Skeletal muscle tissue (tissue), 4 donors: Measurements from ENCODE around the gene ECT2L. TPM values are rescaled to one million over a fixed set of nuclear protein-coding genes. Genes with fewer than 3 reads are reported as not detected.
A peak's percentile ranks its signal among the peaks of the same experiment; 100 is the strongest.

Experiments
- H3K27ac ChIP-seq: one replicate; pipeline ENCODE4 v1.7.0; 2013; ENCODE audit warnings: mild to moderate bottlenecking, low read depth, low read length, inconsistent platforms
- H3K27me3 ChIP-seq, 3 donors: one replicate each; pipeline ENCODE4 v1.7.0; 2013; ENCODE audit warnings: low read length in 3 of 3; ENCODE audit not compliant: control insufficient read depth in 3 of 3, insufficient read depth in 3 of 3
- H3K36me3 ChIP-seq, 3 donors: one replicate each; pipeline ENCODE4 v1.7.0; 2013; ENCODE audit warnings: low read length in 3 of 3; ENCODE audit not compliant: control insufficient read depth in 3 of 3, insufficient read depth in 3 of 3
- H3K4me1 ChIP-seq, 3 donors: one replicate each; pipeline ENCODE4 v1.7.0; 2013; ENCODE audit warnings: low read length in 3 of 3, mild to moderate bottlenecking in 3 of 3; ENCODE audit not compliant: control insufficient read depth in 3 of 3, insufficient read depth in 3 of 3
- H3K4me3 ChIP-seq, 3 donors: one replicate each; pipeline ENCODE4 v1.7.0; 2013; ENCODE audit warnings: low read length in 3 of 3
- H3K9ac ChIP-seq, 3 donors: one replicate each; pipeline ENCODE4 v1.7.0; 2013; ENCODE audit warnings: low read length in 3 of 3, mild to moderate bottlenecking in 3 of 3, moderate library complexity in 2 of 3, low read depth in 1 of 3
- H3K9me3 ChIP-seq, 3 donors: one replicate each; pipeline ENCODE4 v1.7.0; 2013; ENCODE audit warnings: low read length in 3 of 3; ENCODE audit not compliant: control insufficient read depth in 3 of 3
- total RNA-seq: library from RNA; depleted of rRNA; stranded (reverse); fragments of >200 nt; gene quantifications from one replicate; pipeline ENCODE4 v1.2.3, GENCODE V29; 2014
- donor health status: Osteomylitis.

The ECT2L gene
- under 0.01 TPM for total RNA-seq

GRCh38 chr6:138795809-138796603 lies at the start of gene ECT2L:
Gene ECT2L, plus strand, starts transcription at chr6:138796087. Its CDS starts 17,188 bp downstream, at chr6:138813275.
- Histone ChIP-seq H3K9me3 (no peaks in the 10 kb centered on the region), H3K36me3 (peaks cover 0 to 13% (median 10%) of the 10 kb centered on the region in 3 donors), H3K4me3 (peak within 1 kb of the TSS in 2 of 3 donors; percentile 41 to 48), H3K27me3 (no peaks in the 10 kb centered on the region), H3K27ac (peak within 1 kb of the TSS; percentile 0), H3K9ac (peak within 1 kb of the TSS; percentile 46 to 63 (median 58)), H3K4me1 (no peaks in the 10 kb centered on the region)

- no peaks in the 10 kb centered on the region for H3K4me1 ChIP-seq
- H3K36me3 ChIP-seq = no peaks in the 10 kb centered on the region
- no peak overlapping the region for H3K9ac ChIP-seq
Observed at GRCh38 chr6:138752017-138752416, 43.9 kb upstream of the ECT2L start.

GRCh38 chr6:138757136-138757535 lies 38.8 kb upstream of the ECT2L start:
- Histone ChIP-seq H3K9ac (no peak overlapping the region), H3K36me3 (no peaks in the 10 kb centered on the region), H3K9me3 (no peaks in the 10 kb centered on the region), H3K4me3 (no peak overlapping the region), H3K27ac (no peak overlapping the region), H3K4me1 (no peaks in the 10 kb centered on the region), H3K27me3 (no peaks in the 10 kb centered on the region)

More at GRCh38 chr6:138752017-138752416, 43.9 kb upstream of the ECT2L start:
- Histone ChIP-seq H3K27ac (no peak overlapping the region), H3K9me3 (no peaks in the 10 kb centered on the region), H3K27me3 (no peaks in the 10 kb centered on the region), H3K4me3 (no peak overlapping the region)

GRCh38 chr6:138765896-138766655 lies 29.8 kb upstream of the ECT2L start:
- Histone ChIP-seq H3K9ac (no peak overlapping the region), H3K27me3 (no peaks in the 10 kb centered on the region), H3K9me3 (no peaks in the 10 kb centered on the region), H3K36me3 (no peaks in the 10 kb centered on the region), H3K4me1 (no peaks in the 10 kb centered on the region), H3K27ac (no peak overlapping the region), H3K4me3 (no peak overlapping the region)

GRCh38 chr6:138769102-138769676 lies 26.7 kb upstream of the ECT2L start:
- no peak overlapping the region for H3K4me3 ChIP-seq
- H3K36me3 ChIP-seq = no peaks in the 10 kb centered on the region
- peaks cover 1 to 8% (median 7%) of the 10 kb centered on the region in 3 donors for H3K4me1 ChIP-seq
- H3K27ac ChIP-seq = no peak overlapping the region
- H3K9me3 ChIP-seq = no peaks in the 10 kb centered on the region
- no peaks in the 10 kb centered on the region for H3K27me3 ChIP-seq
- H3K9ac ChIP-seq = no peak overlapping the region

- Histone ChIP-seq H3K36me3 (peaks cover 0 to 9% (median 6%) of the 10 kb centered on the region in 3 donors), H3K27me3 (no peaks in the 10 kb centered on the region), H3K4me1 (peaks cover 7 to 13% (median 13%) of the 10 kb centered on the region in 3 donors), H3K9me3 (no peaks in the 10 kb centered on the region), H3K9ac (peak overlapping the region; percentile 91 to 97 (median 94)), H3K4me3 (peak overlapping the region; percentile 82 to 99 (median 97)), H3K27ac (peak overlapping the region; percentile 86)
Observed at GRCh38 chr6:138772596-138773176, 23.2 kb upstream of the ECT2L start.

- peak within 1 kb of the TSS; percentile 91 to 97 (median 94) for H3K9ac ChIP-seq
- H3K36me3 ChIP-seq = peaks cover 0 to 12% (median 8%) of the 10 kb centered on the region in 3 donors
- H3K4me3 ChIP-seq = peak within 1 kb of the TSS; percentile 82 to 99 (median 97)
- H3K9me3 ChIP-seq = no peaks in the 10 kb centered on the region
- peak within 1 kb of the TSS; percentile 86 for H3K27ac ChIP-seq
- no peaks in the 10 kb centered on the region for H3K27me3 ChIP-seq
- H3K4me1 ChIP-seq = peaks cover 7 to 13% (median 13%) of the 10 kb centered on the region in 3 donors
Observed at GRCh38 chr6:138773177-138774091, 22.5 kb upstream of the ECT2L start, which contains the start of gene CCDC28A. Gene CCDC28A, plus strand, starts transcription at chr6:138773769. Its CDS starts 2,352 bp downstream, at chr6:138776121.

GRCh38 chr6:138774370-138774769 lies 21.5 kb upstream of the ECT2L start:
- H3K9me3 ChIP-seq = no peaks in the 10 kb centered on the region
- peak overlapping the region; percentile 86 for H3K27ac ChIP-seq
- H3K4me1 ChIP-seq = peaks cover 7 to 13% (median 13%) of the 10 kb centered on the region in 3 donors
- peak overlapping the region; percentile 91 to 97 (median 94) for H3K9ac ChIP-seq
- H3K36me3 ChIP-seq = peaks cover 0 to 12% (median 9%) of the 10 kb centered on the region in 3 donors
- peak overlapping the region; percentile 82 to 99 (median 97) for H3K4me3 ChIP-seq
- H3K27me3 ChIP-seq = no peaks in the 10 kb centered on the region

- no peak overlapping the region for H3K4me3 ChIP-seq
- no peaks in the 10 kb centered on the region for H3K9me3 ChIP-seq
- H3K27me3 ChIP-seq = no peaks in the 10 kb centered on the region
- H3K27ac ChIP-seq = no peak overlapping the region
- no peak overlapping the region for H3K9ac ChIP-seq
- peaks cover 5 to 23% (median 21%) of the 10 kb centered on the region in 3 donors for H3K36me3 ChIP-seq
- H3K4me1 ChIP-seq = peaks cover 7 to 13% (median 13%) of the 10 kb centered on the region in 3 donors
Observed at GRCh38 chr6:138776659-138777058, 19.2 kb upstream of the ECT2L start.
